Spleen (tissue), 7 donors: ENCODE data around the gene RACGAP1.

Source experiments
- CTCF ChIP-seq, 11 experiments: fragments of 200-600 bp in 7 of 11; fragments of 450-650 bp in 4 of 11; sonication (generic) in 4 of 11; IDR thresholded peaks in 8 of 11; conservative IDR thresholded peaks in 3 of 11; 1 replicate in 7 of 11; 2 replicates in 4 of 11; pipeline versions ENCODE4 v1.4.0 to v1.8.0; 2016 to 2021; ENCODE audit warnings: antibody characterized with exemption in 11 of 11, inconsistent platforms in 4 of 11, mild to moderate bottlenecking in 1 of 11
- POLR2A ChIP-seq, 3 donors: fragments of 450-650 bp; IDR thresholded peaks; one replicate each; pipeline ENCODE4 v1.5.1; 2017; ENCODE audit warnings: antibody characterized with exemption in 3 of 3, mild to moderate bottlenecking in 1 of 3
- POLR2AphosphoS5 ChIP-seq, 3 donors: sonication (generic); formaldehyde crosslinking; IDR thresholded peaks; one replicate each; pipeline ENCODE4 v1.5.1; 2017; ENCODE audit warnings: antibody characterized with exemption in 3 of 3
- donor health status: DM: no; HTN: no; CAD: no; lungs with moderate emphysema.
- donor health status: DM: no; HTN: no; CAD: no.
- donor health status: DM: no; HTN: no; CAD: no.

- TF ChIP-seq POLR2AphosphoS5 (IDR thresholded peaks at IDR 0.05) (no peak), POLR2A (IDR thresholded peaks at IDR 0.05) (no peak), CTCF (IDR thresholded peaks at IDR 0.05 in 8 of 11, conservative IDR thresholded peaks at IDR 0.05 in 3 of 11) (no peak)
These were observed 64.0 kb downstream of the RACGAP1 start, which contains the start of gene AQP5 for GRCh38 chr12:49961111-49961922.
